Mesodermal cell (in vitro differentiated cells): ENCODE measurements around the gene HS3ST4.

Experiments
- H3K27ac ChIP-seq: 2 replicates; pipeline ENCODE4 v1.7.0; 2013; ENCODE audit warnings: mild to moderate bottlenecking, low read depth, low read length, moderate library complexity; ENCODE audit not compliant: severe bottlenecking
- H3K36me3 ChIP-seq: 2 replicates; pipeline ENCODE4 v1.7.1; 2013; ENCODE audit warnings: mild to moderate bottlenecking, low read length, moderate library complexity; ENCODE audit not compliant: control insufficient read depth, insufficient read depth
- H3K4me1 ChIP-seq: one replicate; pipeline ENCODE4 v1.7.1; 2013; ENCODE audit warnings: mild to moderate bottlenecking, low read length; ENCODE audit not compliant: insufficient read depth, control insufficient read depth, poor library complexity, severe bottlenecking
- H3K4me3 ChIP-seq: 2 replicates; pipeline ENCODE4 v1.7.0; 2013; ENCODE audit warnings: low read length, control low read depth, mild to moderate bottlenecking; ENCODE audit not compliant: insufficient read depth, poor library complexity, severe bottlenecking; ENCODE audit errors: extremely low read depth
- H3K9me3 ChIP-seq: 2 replicates; pipeline ENCODE4 v1.7.1; 2013; ENCODE audit warnings: mild to moderate bottlenecking, low read length, moderate library complexity; ENCODE audit not compliant: control insufficient read depth
- WGBS, 2 experiments: methylation state at CpG; one replicate each; pipeline ENCODE4 v1.1.5; 2013; ENCODE audit warnings: missing lambda C conversion rate in 2 of 2; ENCODE audit not compliant: insufficient coverage in 2 of 2; 5-methylcytosine and 5-hydroxymethylcytosine counted together

Gene HS3ST4

DNA sequence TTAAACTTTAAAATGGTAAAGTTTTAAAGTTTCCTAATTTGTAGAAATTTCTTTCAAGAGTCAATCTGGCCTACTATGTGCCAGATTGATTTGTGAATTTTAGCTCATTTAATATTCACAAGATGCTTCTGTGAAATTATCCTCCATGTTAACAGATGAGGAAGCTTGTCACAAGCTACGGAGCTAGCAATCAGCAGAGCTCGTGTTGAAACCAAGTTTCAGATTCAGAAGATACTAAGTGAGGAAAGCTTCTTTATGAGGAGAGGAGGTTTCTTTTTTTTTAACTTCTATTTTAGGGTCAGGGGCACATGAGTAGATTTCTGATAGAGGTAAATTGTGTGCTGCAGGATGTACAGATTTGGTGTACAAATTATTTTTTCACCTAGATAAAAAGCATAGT, 135.9 kb downstream of the HS3ST4 start:
- no peaks in the 10 kb centered on the region for H3K4me1 ChIP-seq
- no peaks in the 10 kb centered on the region for H3K9me3 ChIP-seq
- no peak overlapping the region for H3K27ac ChIP-seq
- 94% methylated on average over 2 of the region's 2 CpGs; no CpG with 5 or more reads in 1 of the 2 experiments for WGBS, 2 experiments
- no peaks in the 10 kb centered on the region for H3K36me3 ChIP-seq
- H3K4me3 ChIP-seq, result no peak overlapping the region

DNA sequence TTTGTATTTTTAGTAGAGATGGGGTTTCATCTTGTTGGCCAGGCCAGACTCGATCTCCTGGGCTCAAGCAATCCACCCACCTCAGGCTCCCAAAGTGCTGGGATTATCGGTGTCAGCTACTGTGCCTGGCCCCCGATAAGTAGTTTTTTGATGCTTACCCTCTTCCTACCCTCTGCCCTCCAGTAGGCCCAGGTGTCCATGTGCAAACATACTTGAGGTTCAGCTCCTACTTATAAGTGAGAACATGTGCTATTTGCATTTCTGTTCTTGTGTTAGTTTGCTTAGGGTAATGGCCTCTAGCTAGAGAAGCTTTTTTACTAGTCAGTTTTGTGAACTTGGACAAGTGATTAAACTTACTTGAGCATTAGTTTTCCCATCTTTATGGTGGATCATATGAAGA, 136.8 kb downstream of the HS3ST4 start:
- WGBS, 2 experiments, result 87% methylated on average over 3 of the region's 3 CpGs; no CpG with 5 or more reads in 1 of the 2 experiments
- Histone ChIP-seq H3K9me3 (no peaks in the 10 kb centered on the region), H3K36me3 (no peaks in the 10 kb centered on the region), H3K4me3 (no peak overlapping the region), H3K27ac (no peak overlapping the region), H3K4me1 (no peaks in the 10 kb centered on the region)

DNA sequence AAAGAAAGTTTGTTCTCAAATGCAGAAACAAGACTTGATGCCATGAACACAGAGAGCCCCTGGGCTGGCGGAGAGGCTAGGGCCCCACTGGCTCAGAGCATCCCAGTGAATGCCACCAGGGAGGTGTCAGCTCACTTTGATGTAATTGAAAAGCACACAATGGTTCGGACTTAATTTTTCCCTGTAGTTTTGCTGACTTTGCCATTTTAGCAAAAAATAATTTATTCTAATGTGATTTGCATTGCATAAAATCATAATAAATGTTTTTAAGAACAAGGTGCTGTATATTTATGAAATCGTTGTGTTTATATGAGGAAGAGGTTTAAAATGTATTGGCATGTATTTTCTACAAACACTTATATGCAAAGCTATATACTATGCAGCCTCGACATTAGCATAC, 140.5 kb downstream of the HS3ST4 start:
- no peaks in the 10 kb centered on the region for H3K9me3 ChIP-seq
- no peak overlapping the region for H3K4me3 ChIP-seq
- H3K27ac ChIP-seq, result no peak overlapping the region
- no peaks in the 10 kb centered on the region for H3K36me3 ChIP-seq
- H3K4me1 ChIP-seq, result no peaks in the 10 kb centered on the region
- WGBS, 2 experiments, result 90 to 100% methylated on average over 1 of the region's 4 CpGs

DNA sequence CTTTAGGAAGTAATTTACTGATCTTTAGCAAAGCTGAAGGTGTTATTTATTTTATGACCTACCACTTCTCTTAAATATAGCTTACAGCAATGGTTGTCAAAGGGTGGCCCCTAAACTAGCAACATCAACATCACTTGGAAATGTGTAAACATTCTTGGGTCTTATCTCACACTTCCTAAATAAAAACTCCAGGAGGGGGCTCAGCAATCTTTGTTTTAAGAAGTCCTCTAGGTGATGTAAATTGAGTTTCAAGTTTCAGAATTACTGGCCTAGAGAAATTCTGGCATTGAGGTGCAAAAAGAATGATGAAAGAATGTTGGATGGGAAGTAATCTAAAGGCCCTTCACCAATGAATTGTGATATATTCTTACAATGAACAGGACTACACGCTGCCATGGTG, 142.3 kb downstream of the HS3ST4 start:
- H3K4me1 ChIP-seq, result no peaks in the 10 kb centered on the region
- WGBS, 2 experiments, result no CpG with 5 or more reads among the region's 1 CpG

GRCh38 chr16:25835126-25835525, 143.4 kb downstream of the HS3ST4 start:
- H3K4me3 ChIP-seq, result no peak overlapping the region
- H3K27ac ChIP-seq, result no peak overlapping the region
- H3K4me1 ChIP-seq, result no peaks in the 10 kb centered on the region
- WGBS, 2 experiments, result 78 to 100% methylated on average over 1 of the region's 2 CpGs
- H3K9me3 ChIP-seq, result no peaks in the 10 kb centered on the region
- no peaks in the 10 kb centered on the region for H3K36me3 ChIP-seq

More for the DNA sequence above, 142.3 kb downstream of the HS3ST4 start:
- Histone ChIP-seq H3K27ac (no peak overlapping the region), H3K9me3 (no peaks in the 10 kb centered on the region), H3K4me3 (no peak overlapping the region), H3K36me3 (no peaks in the 10 kb centered on the region)

- H3K27ac ChIP-seq, result no peak overlapping the region
- H3K4me3 ChIP-seq, result peak overlapping the region; percentile 6
- no peaks in the 10 kb centered on the region for H3K9me3 ChIP-seq
- no peaks in the 10 kb centered on the region for H3K4me1 ChIP-seq
- no peaks in the 10 kb centered on the region for H3K36me3 ChIP-seq
- WGBS, 2 experiments, result 3% methylated on average over 5 of the region's 6 CpGs; no CpG with 5 or more reads in 1 of the 2 experiments
Measured at GRCh38 chr16:25838724-25839186, 147.0 kb downstream of the HS3ST4 start.

DNA sequence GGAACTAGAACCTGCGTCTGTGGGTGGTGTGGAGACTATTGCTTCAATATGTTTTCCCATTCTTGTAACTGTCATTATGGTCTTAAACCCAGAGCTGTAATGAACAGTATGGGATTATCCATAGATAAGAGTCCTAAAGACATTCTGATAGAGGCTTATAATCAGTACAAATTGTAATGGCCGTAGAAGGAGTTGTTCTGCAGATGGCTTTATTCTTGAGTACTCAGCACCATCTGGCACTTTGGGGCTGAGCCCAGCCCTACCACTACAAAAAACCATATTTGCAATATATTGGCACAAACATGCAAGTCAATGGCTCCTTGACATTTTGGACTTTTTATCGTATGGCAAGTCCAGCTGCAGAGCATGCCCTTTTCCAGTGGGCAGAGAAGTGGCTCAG, 150.0 kb downstream of the HS3ST4 start:
- Histone ChIP-seq H3K36me3 (no peaks in the 10 kb centered on the region), H3K9me3 (no peaks in the 10 kb centered on the region), H3K4me1 (no peaks in the 10 kb centered on the region), H3K4me3 (no peak overlapping the region), H3K27ac (no peak overlapping the region)
- WGBS, 2 experiments, result 88 to 100% methylated on average over 1 of the region's 3 CpGs

- Histone ChIP-seq H3K27ac (no peak overlapping the region), H3K4me3 (no peak overlapping the region), H3K36me3 (no peaks in the 10 kb centered on the region), H3K9me3 (no peaks in the 10 kb centered on the region), H3K4me1 (no peaks in the 10 kb centered on the region)
- 71 to 94% methylated on average over 1 to 2 of the region's 3 CpGs for WGBS, 2 experiments
Measured at GRCh38 chr16:25845901-25846300, 154.1 kb downstream of the HS3ST4 start.

DNA sequence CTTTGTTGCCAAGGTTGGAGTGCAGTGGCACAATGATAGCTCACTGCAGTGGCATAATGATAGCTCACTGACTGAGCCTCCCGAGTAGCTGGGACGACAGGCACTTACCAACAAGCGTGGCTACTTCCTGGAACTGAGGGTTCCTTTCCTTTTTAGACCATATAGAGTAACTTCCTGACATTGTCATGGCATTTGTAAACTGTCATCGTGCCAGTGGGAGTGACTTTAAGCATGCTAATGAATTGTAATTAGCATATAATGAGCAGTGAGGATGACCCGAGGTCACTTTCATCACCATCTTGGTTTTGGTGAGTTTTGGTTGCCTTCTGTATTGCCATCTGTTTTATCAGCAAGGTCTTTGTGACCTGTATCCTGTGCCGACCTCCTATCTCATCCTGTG, 162.4 kb downstream of the HS3ST4 start:
- no peak overlapping the region for H3K27ac ChIP-seq

DNA sequence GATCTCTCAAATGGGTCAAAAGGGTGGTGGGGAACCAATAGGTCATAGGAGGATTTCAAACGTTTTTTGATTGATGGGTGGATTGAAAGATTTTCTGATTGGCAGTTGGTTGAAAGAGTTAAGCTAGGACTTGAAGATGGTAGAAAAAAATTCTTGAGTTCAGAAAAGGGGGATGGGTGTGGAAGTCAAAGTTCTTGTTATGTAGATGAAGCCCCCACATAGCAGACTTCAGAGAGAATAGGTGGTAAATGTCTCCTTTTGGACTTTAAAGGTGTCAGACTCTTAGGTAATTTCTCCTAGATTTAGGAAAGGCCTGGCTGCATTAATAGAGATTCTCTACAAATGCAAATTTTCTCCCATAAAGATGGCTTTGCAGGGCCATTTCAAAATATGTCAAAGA, 163.3 kb downstream of the HS3ST4 start:
- Histone ChIP-seq H3K4me3 (no peak overlapping the region), H3K36me3 (no peaks in the 10 kb centered on the region), H3K27ac (no peak overlapping the region), H3K9me3 (no peaks in the 10 kb centered on the region), H3K4me1 (peaks cover 3% of the 10 kb centered on the region)
- 0% methylated on average over 1 of the region's 1 CpG for WGBS, 2 experiments

More for the DNA sequence above, 162.4 kb downstream of the HS3ST4 start:
- 25 to 35% methylated on average over 4 to 6 of the region's 6 CpGs for WGBS, 2 experiments
- H3K4me1 ChIP-seq, result peaks cover 3% of the 10 kb centered on the region
- H3K36me3 ChIP-seq, result no peaks in the 10 kb centered on the region
- H3K4me3 ChIP-seq, result no peak overlapping the region
- no peaks in the 10 kb centered on the region for H3K9me3 ChIP-seq

GRCh38 chr16:25855818-25856217, 164.1 kb downstream of the HS3ST4 start:
- WGBS, 2 experiments, result no CpG with 5 or more reads among the region's 2 CpGs
- H3K9me3 ChIP-seq, result no peaks in the 10 kb centered on the region
- no peak overlapping the region for H3K27ac ChIP-seq
- no peaks in the 10 kb centered on the region for H3K36me3 ChIP-seq
- H3K4me1 ChIP-seq, result peaks cover 3% of the 10 kb centered on the region
- no peak overlapping the region for H3K4me3 ChIP-seq
